NT2/D1 (cell line): ENCODE measurements around the gene TOLLIP.
A peak's percentile ranks its signal among the peaks of the same experiment; 100 is the strongest.

Experiments used
- DNase-seq: peaks from one replicate; pipeline ENCODE4 v3.0.0-alpha.2; 2011; ENCODE audit warnings: low read depth, low spot score
- H3K27me3 ChIP-seq: 2 replicates; pipeline ENCODE4 v1.6.0; 2011; ENCODE audit warnings: mild to moderate bottlenecking; ENCODE audit not compliant: insufficient read length, insufficient read depth
- H3K36me3 ChIP-seq: 2 replicates; pipeline ENCODE4 v1.6.1; 2011; ENCODE audit warnings: mild to moderate bottlenecking, low read length, mixed read lengths; ENCODE audit not compliant: insufficient read depth, insufficient read length
- H3K4me1 ChIP-seq: 2 replicates; pipeline ENCODE4 v1.5.1; 2011; ENCODE audit not compliant: insufficient read depth, insufficient read length
- H3K4me3 ChIP-seq: 2 replicates; pipeline ENCODE4 v1.5.1; 2011; ENCODE audit warnings: low read depth; ENCODE audit not compliant: insufficient read length
- H3K9ac ChIP-seq: 2 replicates; pipeline ENCODE4 v1.6.0; 2011; ENCODE audit warnings: low read depth; ENCODE audit not compliant: insufficient read length
- H3K9me3 ChIP-seq: 2 replicates; pipeline ENCODE4 v1.5.1; 2011; ENCODE audit warnings: mild to moderate bottlenecking, low read length; ENCODE audit not compliant: insufficient read depth
- SUZ12 ChIP-seq: IDR thresholded peaks from 2 replicates; pipeline ENCODE4 v1.6.1; 2011; ENCODE audit not compliant: insufficient read length, insufficient read depth; ENCODE audit errors: extremely low read depth
- YY1 ChIP-seq: IDR thresholded peaks from 2 replicates; pipeline ENCODE4 v1.6.1; 2011; ENCODE audit not compliant: insufficient read length, insufficient read depth
- ZNF274 ChIP-seq: IDR thresholded peaks from 2 replicates; pipeline ENCODE4 v1.6.1; 2011; ENCODE audit warnings: mild to moderate bottlenecking, low read depth, low read length

TOLLIP gene

DNA sequence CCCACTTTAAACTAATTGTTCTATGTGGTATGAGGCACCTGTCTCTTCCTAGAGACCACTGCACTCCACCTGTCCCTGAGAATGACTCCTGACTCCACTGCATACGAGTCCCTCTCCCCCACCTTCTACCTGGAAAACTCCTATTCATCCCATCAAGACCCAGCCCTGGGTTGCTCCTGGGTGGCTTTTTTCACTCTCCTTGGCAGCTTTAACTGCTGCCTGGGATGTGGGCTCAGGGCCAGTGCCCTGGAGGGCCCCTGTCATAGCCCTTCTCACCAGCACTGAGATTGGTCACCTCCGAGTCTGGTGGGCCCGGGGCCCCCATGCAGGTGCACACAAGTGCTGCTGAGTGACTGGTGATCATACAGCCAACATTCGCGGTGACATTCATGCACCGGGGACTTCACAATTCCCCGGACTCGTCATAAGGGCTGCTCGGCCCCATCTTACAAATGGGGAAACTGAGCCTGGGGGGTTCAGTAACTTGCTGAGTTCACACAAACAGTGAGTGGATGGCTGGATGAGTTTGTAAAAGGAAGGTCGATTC, 25.9 kb upstream of the TOLLIP start:
- H3K4me1 ChIP-seq = no peaks in the 10 kb centered on the region
- TF ChIP-seq YY1 (no peak), SUZ12 (no peak), ZNF274 (no peak)
- H3K9ac ChIP-seq = no peak overlapping the region
- H3K36me3 ChIP-seq = no peaks in the 10 kb centered on the region
- H3K27me3 ChIP-seq = peaks cover 31% of the 10 kb centered on the region
- H3K4me3 ChIP-seq = peak overlapping the region; percentile 62
- peaks cover 28% of the 10 kb centered on the region; the same call in 1 of the 2 replicates for H3K9me3 ChIP-seq
- DNase-seq = no peak

DNA sequence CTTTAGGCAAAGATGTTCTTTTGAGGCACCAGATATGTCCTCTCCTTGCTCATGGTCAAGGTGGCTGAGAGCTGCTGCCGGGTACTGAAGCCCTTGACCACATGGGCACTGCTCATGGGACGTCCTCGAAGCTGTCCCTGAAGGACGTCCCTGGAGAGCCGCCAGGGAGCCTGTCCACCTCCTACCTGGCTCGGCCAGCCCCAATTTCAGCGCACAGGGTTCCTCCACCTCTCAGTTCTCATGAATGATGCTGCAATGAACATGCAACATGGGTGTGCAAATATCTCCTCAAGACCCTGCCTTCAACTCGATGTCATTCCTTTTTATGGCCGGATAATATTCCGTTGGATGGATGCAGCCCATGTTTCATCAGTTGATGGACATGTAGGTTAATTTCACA, 24.4 kb upstream of the TOLLIP start:
- peaks cover 28% of the 10 kb centered on the region for H3K9me3 ChIP-seq
- no peak for TF ChIP-seq SUZ12
- TF ChIP-seq YY1 = no peak
- no peak for TF ChIP-seq ZNF274
- H3K36me3 ChIP-seq = no peaks in the 10 kb centered on the region
- H3K27me3 ChIP-seq = peaks cover 30% of the 10 kb centered on the region
- DNase-seq = no peak
- H3K4me1 ChIP-seq = no peaks in the 10 kb centered on the region
- H3K4me3 ChIP-seq = no peak overlapping the region
- H3K9ac ChIP-seq = no peak overlapping the region

GRCh38 chr11:1333091-1333772, 23.8 kb upstream of the TOLLIP start:
- no peaks in the 10 kb centered on the region for H3K36me3 ChIP-seq
- no peak overlapping the region for H3K4me3 ChIP-seq
- DNase-seq = no peak
- H3K27me3 ChIP-seq = peaks cover 26% of the 10 kb centered on the region
- no peak overlapping the region for H3K9ac ChIP-seq
- TF ChIP-seq ZNF274 (no peak), YY1 (no peak), SUZ12 (no peak)
- no peaks in the 10 kb centered on the region for H3K4me1 ChIP-seq
- peaks cover 34% of the 10 kb centered on the region for H3K9me3 ChIP-seq

- TF ChIP-seq YY1 (no peak), SUZ12 (no peak), ZNF274 (no peak)
- H3K4me1 ChIP-seq = no peaks in the 10 kb centered on the region
- no peak overlapping the region for H3K4me3 ChIP-seq
- H3K9me3 ChIP-seq = peaks cover 45% of the 10 kb centered on the region
- no peaks in the 10 kb centered on the region for H3K36me3 ChIP-seq
- H3K27me3 ChIP-seq = peaks cover 4% of the 10 kb centered on the region
- no peak for DNase-seq
- H3K9ac ChIP-seq = no peak overlapping the region
Measured at GRCh38 chr11:1330473-1330872, 21.0 kb upstream of the TOLLIP start.

DNA sequence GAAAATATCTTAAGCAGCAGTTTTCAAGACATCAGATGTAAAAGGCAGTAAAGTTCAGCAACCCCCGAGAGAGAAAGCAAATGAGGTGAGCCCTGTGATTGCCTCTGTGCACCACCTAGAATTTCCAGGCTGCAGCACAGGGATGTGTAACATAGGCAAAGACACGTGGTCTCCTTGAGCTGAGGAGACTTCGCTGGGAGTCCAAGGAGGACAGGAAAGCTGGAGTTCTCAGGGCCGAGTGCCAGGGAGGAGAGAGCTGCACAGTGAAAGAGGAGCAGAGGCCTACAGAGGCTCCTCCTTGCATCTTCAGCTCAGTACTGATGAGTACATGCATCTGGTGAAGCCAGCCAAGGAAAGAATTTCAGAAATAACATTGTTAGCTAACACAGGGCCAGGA, 17.6 kb upstream of the TOLLIP start:
- DNase-seq = no peak
- Histone ChIP-seq H3K27me3 (no peaks in the 10 kb centered on the region), H3K4me1 (no peaks in the 10 kb centered on the region), H3K36me3 (no peaks in the 10 kb centered on the region), H3K4me3 (no peak overlapping the region), H3K9ac (no peak overlapping the region), H3K9me3 (peaks cover 19% of the 10 kb centered on the region)
- no peak for TF ChIP-seq ZNF274
- no peak for TF ChIP-seq SUZ12
- no peak for TF ChIP-seq YY1

GRCh38 chr11:1326435-1327063, 17.1 kb upstream of the TOLLIP start:
- no peak for TF ChIP-seq SUZ12
- no peak for TF ChIP-seq ZNF274
- no peak for TF ChIP-seq YY1
- H3K9ac ChIP-seq = no peak overlapping the region
- H3K4me3 ChIP-seq = no peak overlapping the region
- DNase-seq = no peak
- H3K27me3 ChIP-seq = no peaks in the 10 kb centered on the region
- peaks cover 22% of the 10 kb centered on the region for H3K9me3 ChIP-seq
- no peaks in the 10 kb centered on the region for H3K4me1 ChIP-seq
- H3K36me3 ChIP-seq = no peaks in the 10 kb centered on the region

DNA sequence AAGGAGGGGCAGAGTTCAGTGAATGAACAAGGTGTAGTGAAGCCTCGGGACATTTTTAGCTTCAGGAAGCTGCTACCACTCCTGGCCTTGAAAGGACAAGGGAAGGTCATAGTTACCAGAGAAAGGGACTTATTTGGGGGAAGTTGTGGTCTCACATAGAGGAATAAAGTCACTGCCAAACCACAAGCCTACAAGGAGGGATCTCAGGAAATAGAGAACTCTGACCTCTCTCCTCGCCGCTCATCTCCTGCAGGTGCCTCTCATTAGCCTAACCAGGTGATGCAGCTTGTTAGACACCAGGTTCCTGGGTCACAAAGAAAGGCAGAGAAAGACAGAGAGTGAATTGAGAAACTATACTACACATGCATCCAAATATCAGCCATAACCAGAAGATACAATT, 14.3 kb upstream of the TOLLIP start:
- TF ChIP-seq ZNF274 (no peak), YY1 (no peak), SUZ12 (no peak)
- no peaks in the 10 kb centered on the region for H3K4me1 ChIP-seq
- H3K4me3 ChIP-seq = no peak overlapping the region
- H3K9ac ChIP-seq = no peak overlapping the region
- no peaks in the 10 kb centered on the region for H3K27me3 ChIP-seq
- DNase-seq = no peak
- H3K36me3 ChIP-seq = no peaks in the 10 kb centered on the region
- H3K9me3 ChIP-seq = peaks cover 27% of the 10 kb centered on the region
